Lower leg skin (tissue), 3 donors: ENCODE measurements around the gene CCDC9B.
A peak's percentile ranks its signal among the peaks of the same experiment; 100 is the strongest.

ENCODE experiments used
- CTCF ChIP-seq, 3 donors: fragments of 450-650 bp; IDR thresholded peaks; one replicate each; pipeline ENCODE4 v1.5.1; 2016; ENCODE audit warnings: antibody characterized with exemption in 3 of 3, mild to moderate bottlenecking in 3 of 3, moderate library complexity in 2 of 3
- POLR2A ChIP-seq, 2 donors: fragments of 450-650 bp; IDR thresholded peaks; one replicate each; pipeline ENCODE4 v1.6.1; 2016 to 2017; ENCODE audit warnings: antibody characterized with exemption in 2 of 2, mild to moderate bottlenecking in 1 of 2, moderate library complexity in 1 of 2

- TF ChIP-seq CTCF (IDR thresholded peaks at IDR 0.05) (peak in 1 of 3 donors; percentile 73), POLR2A (IDR thresholded peaks at IDR 0.05) (no peak)
Measured at GRCh38 chr15:40320931-40321371, 19.8 kb downstream of the CCDC9B start.
